PC-3 (cell line): ENCODE data around the gene RUVBL2.

Source experiments
- EZH2 ChIP-seq: fragments of 300-600 bp; sonication (generic); IDR thresholded peaks from one replicate; pipeline ENCODE4 v1.6.1; 2017; ENCODE audit warnings: antibody characterized with exemption, mild to moderate bottlenecking, low read length; ENCODE audit not compliant: unreplicated experiment
- EZH2phosphoT487 ChIP-seq: fragments of 300-600 bp; sonication (generic); IDR thresholded peaks from 2 replicates; pipeline ENCODE4 v1.6.1; 2018; ENCODE audit warnings: mild to moderate bottlenecking, antibody characterized with exemption, low read length, borderline replicate concordance
- TF ChIP-seq, protein P1 (sequence below): fragments of 300-600 bp; sonication (generic); conservative IDR thresholded peaks from 2 replicates; pipeline ENCODE4 v1.5.1; 2017; ENCODE audit warnings: antibody characterized with exemption, low read depth, mild to moderate bottlenecking, low read length

- TF ChIP-seq, protein P1, sequence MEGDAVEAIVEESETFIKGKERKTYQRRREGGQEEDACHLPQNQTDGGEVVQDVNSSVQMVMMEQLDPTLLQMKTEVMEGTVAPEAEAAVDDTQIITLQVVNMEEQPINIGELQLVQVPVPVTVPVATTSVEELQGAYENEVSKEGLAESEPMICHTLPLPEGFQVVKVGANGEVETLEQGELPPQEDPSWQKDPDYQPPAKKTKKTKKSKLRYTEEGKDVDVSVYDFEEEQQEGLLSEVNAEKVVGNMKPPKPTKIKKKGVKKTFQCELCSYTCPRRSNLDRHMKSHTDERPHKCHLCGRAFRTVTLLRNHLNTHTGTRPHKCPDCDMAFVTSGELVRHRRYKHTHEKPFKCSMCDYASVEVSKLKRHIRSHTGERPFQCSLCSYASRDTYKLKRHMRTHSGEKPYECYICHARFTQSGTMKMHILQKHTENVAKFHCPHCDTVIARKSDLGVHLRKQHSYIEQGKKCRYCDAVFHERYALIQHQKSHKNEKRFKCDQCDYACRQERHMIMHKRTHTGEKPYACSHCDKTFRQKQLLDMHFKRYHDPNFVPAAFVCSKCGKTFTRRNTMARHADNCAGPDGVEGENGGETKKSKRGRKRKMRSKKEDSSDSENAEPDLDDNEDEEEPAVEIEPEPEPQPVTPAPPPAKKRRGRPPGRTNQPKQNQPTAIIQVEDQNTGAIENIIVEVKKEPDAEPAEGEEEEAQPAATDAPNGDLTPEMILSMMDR: 0 out of 2 replicates have a peak, but pooled peaks have one; percentile 11
- TF ChIP-seq EZH2 (no peak), EZH2phosphoT487 (no peak)
Observed at GRCh38 chr19:48987323-48987722, 6.4 kb upstream of the RUVBL2 start.
